HCT116 (cell line): ENCODE data around the gene ARCN1. TPM values are rescaled to one million over a fixed set of nuclear protein-coding genes. Genes with fewer than 3 reads are reported as not detected.
"Not testable (repeated sequence)": the region's sequence is repeated elsewhere in the genome, so short reads cannot be mapped to it uniquely, and the experiment has no call there.

Experiments
- ATAC-seq: fragments of 200-7000 bp; cut with Tn5 transposase; 2 replicates; pipeline ENCODE4 v1.9.1; 2020; ENCODE audit warnings: mild to moderate bottlenecking, moderate library complexity
- BruUV-seq: library from RNA; stranded (reverse); fragments of 400-500 nt; replicated peaks from 2 replicates; lab custom pipeline; 2021; lab: Mats Ljungman, UMichigan
- CTCF ChIA-PET: fragments of 300-600 bp; sonication (Branson Sonifier 250); formaldehyde crosslinking; loops from one replicate; lab custom pipeline; 2021; ENCODE audit warnings: antibody characterized with exemption; lab: Charles Lee
- POLR2A ChIA-PET: fragments of 300-600, 350-600 bp; sonication (Branson Sonifier 250); formaldehyde crosslinking; loops from one replicate; lab custom pipeline; 2021; ENCODE audit warnings: antibody characterized with exemption; lab: Charles Lee
- RAD21 ChIA-PET, 2 experiments: fragments of 300-600 bp; sonication (Branson Sonifier 250); formaldehyde crosslinking; loops; one replicate each; lab custom pipeline; 2023; ENCODE audit warnings: low total read pairs in 2 of 2; ENCODE audit not compliant: uncharacterized antibody in 2 of 2, unreplicated experiment in 2 of 2, low non-redundant PET in 1 of 2; lab: Charles Lee
- DNase-seq: peaks from one replicate; pipeline ENCODE4 v3.0.0-alpha.2; 2010; ENCODE audit warnings: low read depth, low spot score
- H2AFZ ChIP-seq: fragments of 200-600 bp; shearing (Covaris generic), sonication (generic); 2 replicates; pipeline ENCODE4 v1.6.1; 2017; ENCODE audit warnings: low read depth, mixed run types, mixed read lengths, antibody characterized with exemption, low read length; ENCODE audit not compliant: poor library complexity, severe bottlenecking
- H3K27ac ChIP-seq: 2 replicates; pipeline ENCODE4 v1.5.1; 2012; ENCODE audit warnings: low read depth, low read length
- H3K27me3 ChIP-seq: fragments of 200-600 bp; sonication (generic); 2 replicates; pipeline ENCODE4 v1.6.1; 2016; ENCODE audit warnings: mixed run types, low read length, mixed read lengths; ENCODE audit not compliant: insufficient read depth
- H3K36me3 ChIP-seq, 2 experiments: fragments of 200-500 bp in 1 of 2; fragments of 200-600 bp in 1 of 2; sonication (Bioruptor generic) in 1 of 2; sonication (generic) in 1 of 2; 2 replicates each; pipeline versions ENCODE4 v1.5.1 to v1.6.1; 2014 to 2016; ENCODE audit warnings: low read length in 2 of 2, inconsistent platforms in 1 of 2, mixed read lengths in 1 of 2, mixed run types in 1 of 2; ENCODE audit not compliant: insufficient read depth in 2 of 2, control insufficient read depth in 1 of 2
- H3K4me1 ChIP-seq, 2 experiments: fragments of 200-600 bp in 1 of 2; sonication (generic) in 1 of 2; 2 replicates each; pipeline versions ENCODE4 v1.5.1 to v1.6.1; 2012 to 2017; ENCODE audit warnings: low read length in 2 of 2, inconsistent platforms in 1 of 2, mild to moderate bottlenecking in 1 of 2, mixed read lengths in 1 of 2, mixed run types in 1 of 2, moderate library complexity in 1 of 2; ENCODE audit not compliant: insufficient read depth in 2 of 2, control insufficient read depth in 1 of 2
- H3K4me2 ChIP-seq: fragments of 200-600 bp; sonication (generic); 2 replicates; pipeline ENCODE4 v1.6.1; 2017; ENCODE audit warnings: mixed run types, low read length, mixed read lengths
- H3K4me3 ChIP-seq, 2 experiments: fragments of 200-600 bp in 1 of 2; sonication (generic) in 1 of 2; replicated peaks in 1 of 2; 2 replicates each; pipeline ENCODE4 v1.5.1; 2011 to 2016; ENCODE audit warnings: low read length in 2 of 2, control low read depth in 1 of 2, low read depth in 1 of 2, mild to moderate bottlenecking in 1 of 2, mixed read lengths in 1 of 2, mixed run types in 1 of 2
- H3K79me2 ChIP-seq: fragments of 200-600 bp; sonication (generic); 2 replicates; pipeline ENCODE4 v1.6.1; 2017; ENCODE audit warnings: mild to moderate bottlenecking, mixed run types, low read length, moderate library complexity, mixed read lengths; ENCODE audit not compliant: insufficient read depth
- H3K9ac ChIP-seq: fragments of 200-600 bp; sonication (generic); 2 replicates; pipeline ENCODE4 v1.6.1; 2016; ENCODE audit warnings: low read length, mixed read lengths
- H3K9me2 ChIP-seq: fragments of 200-600 bp; sonication (generic), shearing (Covaris generic); 2 replicates; pipeline ENCODE4 v1.6.1; 2017; ENCODE audit warnings: mixed run types, mild to moderate bottlenecking, moderate library complexity; ENCODE audit not compliant: insufficient read depth
- H3K9me3 ChIP-seq, 2 experiments: fragments of 200-500 bp in 1 of 2; fragments of 200-600 bp in 1 of 2; sonication (Bioruptor generic) in 1 of 2; sonication (generic) in 1 of 2; 2 replicates each; pipeline ENCODE4 v1.6.1; 2014 to 2017; ENCODE audit warnings: low read length in 2 of 2, mixed read lengths in 2 of 2, inconsistent platforms in 1 of 2, low read depth in 1 of 2, mild to moderate bottlenecking in 1 of 2, mixed run types in 1 of 2, moderate library complexity in 1 of 2; ENCODE audit not compliant: control insufficient read depth in 1 of 2, insufficient read depth in 1 of 2
- H4K20me1 ChIP-seq: fragments of 200-600 bp; sonication (generic), shearing (Covaris generic); 2 replicates; pipeline ENCODE4 v1.6.1; 2017; ENCODE audit warnings: mixed run types, mild to moderate bottlenecking, moderate library complexity; ENCODE audit not compliant: insufficient read depth
- CEBPB ChIP-seq: IDR thresholded peaks from 2 replicates; pipeline ENCODE4 v1.6.1; 2012; ENCODE audit warnings: low read depth
- MAX ChIP-seq: IDR thresholded peaks from 2 replicates; pipeline ENCODE4 v1.6.1; 2012
- POLR2A ChIP-seq: IDR thresholded peaks from 2 replicates; pipeline ENCODE4 v1.7.0; 2011; ENCODE audit warnings: borderline replicate concordance; ENCODE audit not compliant: insufficient read depth, insufficient read length; ENCODE audit errors: extremely low read depth
- POLR2AphosphoS5 ChIP-seq: IDR thresholded peaks from 2 replicates; pipeline ENCODE4 v1.6.1; 2011; ENCODE audit warnings: mild to moderate bottlenecking, low read depth, low read length, moderate library complexity
- SIN3A ChIP-seq: IDR thresholded peaks from 2 replicates; pipeline ENCODE4 v1.6.1; 2012; ENCODE audit warnings: low read depth
- TCF7L2 ChIP-seq: IDR thresholded peaks from 2 replicates; pipeline ENCODE4 v1.7.0; 2011; ENCODE audit warnings: borderline replicate concordance, inconsistent platforms; ENCODE audit not compliant: insufficient read depth, insufficient read length; ENCODE audit errors: extremely low read depth
- YY1 ChIP-seq: IDR thresholded peaks from 2 replicates; pipeline ENCODE4 v1.6.1; 2011; ENCODE audit warnings: low read length, low read depth, moderate library complexity, mild to moderate bottlenecking; ENCODE audit not compliant: insufficient replicate concordance; ENCODE audit errors: extremely low read depth
- ZFX ChIP-seq: fragments of 450-650 bp; IDR thresholded peaks from 2 replicates; pipeline ENCODE4 v1.6.1; 2017
- ZNF274 ChIP-seq: fragments of 200-500 bp; sonication (Bioruptor generic); IDR thresholded peaks from 2 replicates; pipeline ENCODE4 v1.6.1; 2014; ENCODE audit warnings: mild to moderate bottlenecking, low read depth, low read length, inconsistent platforms
- intact Hi-C: fragments of 100-400 bp; cut with micrococcal nuclease; formaldehyde crosslinking; loops from 2 replicates; pipeline ENCODE4 v1.10.0; 2022
- total RNA-seq: library from RNA; stranded (reverse); gene quantifications from one replicate; pipeline ENCODE4 v1.2.1, GENCODE V29; 2021; ENCODE audit not compliant: unreplicated experiment

ARCN1 gene
- total RNA-seq, 1 experiment from 2014 or later: 147 TPM

GRCh38 chr11:118570787-118571186 is 1.4 kb upstream of the ARCN1 start:
- peaks cover 6% of the 10 kb centered on the region; the same call in 1 of the 2 replicates for H4K20me1 ChIP-seq
- H3K27me3 ChIP-seq: no peaks in the 10 kb centered on the region
- H3K4me3 ChIP-seq: no peak overlapping the region
- peaks cover 36% of the 10 kb centered on the region for H3K79me2 ChIP-seq
- ChIA-PET CTCF (no interaction called here), POLR2A (no interaction called here), RAD21 (no interaction called here)
- H3K27ac ChIP-seq: no peak overlapping the region
- TF ChIP-seq SIN3A (no peak), ZNF274 (no peak), MAX (no peak), YY1 (no peak), POLR2A (no peak), TCF7L2 (no peak), CEBPB (no peak), POLR2AphosphoS5 (no peak), ZFX (no peak)
- H2AFZ ChIP-seq: peak overlapping the region; percentile 39
- intact Hi-C loops: no loop called here
- H3K4me2 ChIP-seq: no peak overlapping the region
- H3K4me1 ChIP-seq: peaks cover 5 to 32% of the 10 kb centered on the region in 2 experiments
- no peaks in the 10 kb centered on the region for H3K9me3 ChIP-seq
- no peak overlapping the region for H3K9ac ChIP-seq
- no peaks in the 10 kb centered on the region for H3K36me3 ChIP-seq
- ATAC-seq (no peak), DNase-seq (no peak)
- no peaks in the 10 kb centered on the region for H3K9me2 ChIP-seq
- BruUV-seq: no TSS peak

- ATAC-seq: peak; percentile 29
- H4K20me1 ChIP-seq, H3K9me3 ChIP-seq, H3K36me3 ChIP-seq, DNase-seq, H3K27me3 ChIP-seq, intact Hi-C loops, RAD21 ChIA-PET, CTCF ChIA-PET, H3K9me2 ChIP-seq: not testable (repeated sequence)
- H3K79me2 ChIP-seq: peaks cover 45% of the 10 kb centered on the region
- H3K27ac ChIP-seq: peak overlapping the region; percentile 49
- BruUV-seq: TSS peak; percentile 91
- POLR2A ChIA-PET: interaction anchor here (1.1 kb wide), 1 partner anchor 44 kb away, joined by 4 read pairs; the partner anchor contains the start of gene TTC36
- peaks cover 5 to 25% of the 10 kb centered on the region in 2 experiments for H3K4me1 ChIP-seq
- H3K9ac ChIP-seq: peak overlapping the region; percentile 97
- peak overlapping the region; percentile 39 for H2AFZ ChIP-seq
- peak overlapping the region; percentile 82 for H3K4me2 ChIP-seq
- H3K4me3 ChIP-seq: peak overlapping the region; percentile 97 to 99
Measured at GRCh38 chr11:118571701-118572060, 528 bp upstream of the ARCN1 start.
